ENCODE measurements around the gene KLHL36. TPM values are rescaled to one million over a fixed set of nuclear protein-coding genes. Genes with fewer than 3 reads are reported as not detected.

The KLHL36 gene
- polyA plus RNA-seq, 4 donors: 21.1 to 31.9 (median 24.8) TPM

DNA sequence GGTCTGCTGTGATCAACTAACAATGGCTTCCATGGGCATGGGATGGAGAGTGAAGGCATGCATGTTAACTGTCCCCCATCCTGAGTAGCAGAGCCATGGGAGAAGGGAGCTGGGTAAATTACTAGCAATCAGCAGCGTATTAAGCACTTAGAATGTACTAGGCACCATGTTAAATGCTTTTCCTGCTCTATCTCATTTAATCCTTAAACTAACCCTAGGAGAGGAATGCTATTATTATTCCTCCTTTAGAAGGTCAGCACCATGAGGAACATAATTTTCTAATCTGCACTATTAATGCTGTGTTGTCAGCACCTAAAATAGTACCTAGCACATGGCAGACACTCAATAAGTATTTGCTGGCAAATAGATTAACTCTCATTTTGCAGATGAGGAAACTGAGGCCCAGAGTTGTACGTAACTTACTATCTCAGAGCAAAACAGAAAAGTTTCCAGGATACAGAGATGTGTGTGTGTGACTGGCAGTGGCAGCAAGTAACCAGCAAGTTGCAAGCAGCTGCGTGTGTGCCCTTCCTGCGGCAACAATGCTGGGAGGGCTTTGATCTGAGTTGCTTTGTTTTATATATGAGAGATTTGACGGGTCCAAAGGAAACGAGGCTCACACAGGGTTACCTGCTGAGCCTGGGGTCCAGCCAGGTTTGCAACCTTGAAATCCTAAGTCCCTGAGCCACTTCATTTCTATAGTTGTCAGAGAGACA lies 6.5 kb upstream of the KLHL36 start:
- no peak for DNase-seq (ENCODE audit: low read depth in 4 of 4, low spot score in 3 of 4)

- DNase-seq (ENCODE audit: low read depth in 4 of 4, low spot score in 3 of 4): no peak
Observed at GRCh38 chr16:84643180-84643583, 5.1 kb upstream of the KLHL36 start.

- no peak for DNase-seq (ENCODE audit: low read depth in 4 of 4, low spot score in 3 of 4)
Observed at GRCh38 chr16:84643674-84644073, 4.6 kb upstream of the KLHL36 start.

- no peak for DNase-seq (ENCODE audit: low read depth in 4 of 4, low spot score in 3 of 4)
Observed at GRCh38 chr16:84648595-84649510, 542 bp downstream of the KLHL36 start.

DNA sequence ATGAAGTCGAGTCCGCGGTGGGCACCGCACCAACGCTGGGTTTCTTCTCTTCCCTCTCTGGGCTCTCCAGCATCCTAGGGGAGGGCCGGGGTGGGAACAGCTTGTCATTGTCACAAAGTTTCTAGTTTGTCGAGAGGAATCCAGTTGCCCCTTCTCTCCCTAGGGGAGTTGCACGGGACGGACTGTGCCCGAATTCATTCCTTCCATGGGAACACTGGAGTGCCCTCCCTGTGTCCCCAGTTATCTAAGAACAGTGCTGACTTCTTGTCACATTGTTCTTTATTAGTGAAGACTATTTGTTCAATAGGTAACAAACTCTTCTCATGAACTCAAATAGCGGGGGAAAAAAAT lies 1.2 kb downstream of the KLHL36 start:
- no peak for DNase-seq (ENCODE audit: low read depth in 4 of 4, low spot score in 3 of 4)

GRCh38 chr16:84650062-84650991 lies 2.0 kb downstream of the KLHL36 start:
- DNase-seq (ENCODE audit: low read depth in 4 of 4, low spot score in 3 of 4): no peak

GRCh38 chr16:84652566-84652965 lies 4.3 kb downstream of the KLHL36 start:
- no peak for DNase-seq (ENCODE audit: low read depth in 4 of 4, low spot score in 3 of 4)

DNA sequence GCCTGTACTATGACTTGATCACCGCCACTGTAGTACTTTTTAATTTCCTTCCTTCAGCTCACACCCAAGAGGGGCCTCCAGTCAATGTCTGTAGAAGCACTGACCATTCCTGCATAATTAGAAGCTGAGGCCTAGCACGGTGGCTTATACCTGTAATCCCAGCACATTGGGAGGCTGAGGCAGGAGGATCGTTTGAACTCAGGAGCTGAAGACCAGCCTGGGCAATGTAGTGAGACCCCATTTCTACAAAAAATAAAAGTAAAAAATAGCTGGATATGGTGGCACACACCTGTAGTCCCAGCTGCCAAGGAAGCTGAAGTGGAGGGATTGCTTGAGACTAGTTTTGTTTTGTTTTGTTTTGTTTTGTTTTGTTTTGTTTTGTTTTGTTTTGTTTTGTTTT lies 5.9 kb downstream of the KLHL36 start:
- DNase-seq (ENCODE audit: low read depth in 4 of 4, low spot score in 3 of 4): no peak

GRCh38 chr16:84654998-84655397 lies 6.7 kb downstream of the KLHL36 start:
- no peak for DNase-seq (ENCODE audit: low read depth in 4 of 4, low spot score in 3 of 4)

GRCh38 chr16:84656649-84657048 lies 8.3 kb downstream of the KLHL36 start:
- no peak for DNase-seq (ENCODE audit: low read depth in 4 of 4, low spot score in 3 of 4)

DNA sequence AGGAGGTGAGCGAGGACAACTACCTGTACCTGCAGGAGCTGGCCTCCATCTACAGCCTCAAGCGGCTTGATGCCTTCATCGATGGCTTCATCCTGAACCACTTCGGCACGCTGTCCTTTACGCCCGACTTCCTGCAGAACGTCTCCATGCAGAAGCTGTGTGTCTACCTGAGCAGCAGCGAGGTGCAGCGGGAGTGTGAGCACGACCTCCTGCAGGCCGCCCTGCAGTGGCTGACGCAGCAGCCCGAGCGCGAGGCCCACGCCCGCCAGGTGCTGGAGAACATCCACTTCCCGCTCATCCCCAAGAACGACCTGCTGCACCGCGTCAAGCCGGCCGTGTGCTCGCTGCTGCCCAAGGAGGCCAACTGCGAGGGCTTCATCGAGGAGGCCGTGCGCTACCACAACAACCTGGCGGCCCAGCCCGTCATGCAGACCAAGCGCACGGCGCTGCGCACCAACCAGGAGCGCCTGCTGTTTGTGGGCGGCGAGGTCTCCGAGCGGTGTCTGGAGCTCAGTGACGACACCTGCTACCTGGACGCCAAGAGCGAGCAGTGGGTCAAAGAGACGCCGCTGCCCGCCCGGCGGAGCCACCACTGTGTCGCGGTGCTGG lies 9.0 kb downstream of the KLHL36 start:
- DNase-seq (ENCODE audit: low read depth in 4 of 4, low spot score in 3 of 4): no peak

- DNase-seq (ENCODE audit: low read depth in 4 of 4, low spot score in 3 of 4): no peak
Observed at GRCh38 chr16:84658690-84659089, 10.4 kb downstream of the KLHL36 start.

DNA sequence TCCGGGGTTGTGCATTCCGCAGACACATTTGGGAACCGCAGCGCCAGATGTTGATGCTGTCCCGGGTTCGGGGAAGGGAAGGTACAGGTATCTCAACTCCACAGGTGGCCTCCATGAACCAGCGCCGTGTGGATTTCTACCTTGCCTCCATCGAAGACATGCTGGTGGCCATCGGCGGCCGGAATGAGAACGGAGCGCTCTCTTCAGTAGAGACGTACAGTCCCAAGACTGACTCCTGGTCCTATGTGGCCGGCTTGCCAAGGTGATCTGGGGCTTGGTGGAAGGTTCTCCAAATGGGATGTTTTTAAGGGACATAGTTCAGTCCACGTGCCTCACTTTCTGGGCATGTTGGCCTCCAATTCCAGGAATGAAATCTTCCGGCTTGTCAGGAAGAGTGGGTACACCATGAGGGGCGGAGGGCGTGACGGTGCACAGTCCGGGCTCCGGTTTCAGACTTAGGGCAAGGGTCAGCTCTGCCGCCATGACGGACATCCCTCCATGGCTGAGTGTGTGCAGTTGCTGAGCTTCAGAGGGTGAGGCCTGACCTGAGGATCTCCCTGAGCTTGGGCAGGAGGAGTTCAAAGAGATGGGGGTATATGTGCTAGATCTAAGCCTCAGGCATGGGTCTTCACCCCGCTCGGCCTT lies 11.5 kb downstream of the KLHL36 start:
- DNase-seq (ENCODE audit: low read depth in 4 of 4, low spot score in 3 of 4): no peak

GRCh38 chr16:84660973-84661372 lies 12.7 kb downstream of the KLHL36 start:
- no peak for DNase-seq (ENCODE audit: low read depth in 4 of 4, low spot score in 3 of 4)

DNA sequence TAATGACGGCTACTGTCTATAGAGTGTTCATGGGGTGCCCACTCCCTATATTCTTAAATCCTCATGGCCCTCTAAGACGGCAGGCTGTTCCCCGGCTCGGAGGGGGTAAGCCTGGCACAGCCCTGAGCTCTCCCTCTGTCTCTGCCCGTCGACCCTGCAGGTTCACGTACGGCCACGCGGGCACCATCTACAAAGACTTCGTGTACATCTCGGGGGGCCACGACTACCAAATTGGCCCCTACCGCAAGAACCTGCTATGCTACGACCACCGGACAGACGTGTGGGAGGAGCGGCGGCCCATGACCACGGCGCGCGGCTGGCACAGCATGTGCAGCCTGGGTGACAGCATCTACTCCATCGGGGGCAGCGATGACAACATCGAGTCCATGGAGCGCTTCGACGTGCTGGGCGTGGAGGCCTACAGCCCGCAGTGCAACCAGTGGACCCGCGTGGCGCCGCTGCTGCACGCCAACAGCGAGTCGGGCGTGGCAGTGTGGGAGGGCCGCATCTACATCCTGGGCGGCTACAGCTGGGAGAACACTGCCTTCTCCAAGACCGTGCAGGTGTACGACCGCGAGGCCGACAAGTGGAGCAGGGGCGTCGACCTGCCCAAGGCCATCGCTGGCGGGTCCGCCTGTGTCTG lies 13.2 kb downstream of the KLHL36 start:
- DNase-seq (ENCODE audit: low read depth in 4 of 4, low spot score in 3 of 4): no peak

DNA sequence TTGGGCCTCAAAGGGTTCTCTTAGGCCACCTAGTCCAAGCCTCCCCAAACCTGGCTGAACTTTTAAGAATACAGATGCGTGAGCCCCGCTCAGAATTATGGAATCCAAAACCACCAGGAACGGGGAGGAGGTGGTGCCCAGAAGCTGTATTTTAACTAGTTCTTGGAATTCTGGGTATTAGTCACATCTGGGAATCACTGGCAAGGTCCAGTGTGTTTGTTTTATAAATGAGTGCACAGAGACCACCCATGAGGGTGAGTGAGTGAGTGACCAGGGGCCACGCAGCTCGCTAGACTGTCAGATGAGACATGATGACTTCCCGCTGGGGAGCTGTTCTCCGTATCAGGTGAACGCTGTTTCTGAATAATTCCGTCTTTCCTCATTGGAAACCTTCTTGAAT lies 14.2 kb downstream of the KLHL36 start:
- no peak for DNase-seq (ENCODE audit: low read depth in 4 of 4, low spot score in 3 of 4)

DNA sequence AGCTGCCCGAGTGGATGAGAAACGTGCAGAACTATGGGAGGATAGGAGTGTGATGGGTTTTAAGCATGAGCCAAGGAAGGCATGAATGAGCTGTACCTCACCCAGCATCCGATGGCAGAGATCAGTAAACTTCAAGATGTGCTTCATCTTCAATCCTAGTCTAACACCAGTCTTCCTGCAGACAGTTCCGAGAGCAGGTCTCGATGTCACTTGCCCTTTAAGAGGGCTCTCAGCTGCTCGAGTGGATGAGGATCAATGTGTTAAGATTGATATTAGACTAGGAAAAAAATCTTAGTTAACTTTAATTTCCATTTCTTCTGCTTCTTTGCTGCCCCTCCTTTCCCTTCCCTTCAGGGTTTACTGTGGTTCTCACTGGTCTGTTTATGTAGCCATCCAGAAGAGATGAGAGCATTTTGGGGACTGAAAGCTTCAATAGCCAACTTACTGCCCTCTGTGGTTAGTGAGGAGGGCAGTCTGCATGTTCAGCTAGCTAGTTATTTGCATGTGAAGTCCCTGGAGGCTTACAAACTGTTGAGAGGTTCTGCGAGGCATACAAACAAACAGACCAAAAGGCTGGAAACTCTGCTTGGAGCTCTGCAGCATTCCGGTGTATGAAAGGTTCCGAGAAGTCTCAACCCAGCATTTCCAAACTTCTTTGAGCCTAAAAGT lies 15.3 kb downstream of the KLHL36 start:
- DNase-seq (ENCODE audit: low read depth in 4 of 4, low spot score in 3 of 4): no peak

- no peak for DNase-seq (ENCODE audit: low read depth in 4 of 4, low spot score in 3 of 4)
Observed at GRCh38 chr16:84665359-84665758, 17.0 kb downstream of the KLHL36 start.

DNA sequence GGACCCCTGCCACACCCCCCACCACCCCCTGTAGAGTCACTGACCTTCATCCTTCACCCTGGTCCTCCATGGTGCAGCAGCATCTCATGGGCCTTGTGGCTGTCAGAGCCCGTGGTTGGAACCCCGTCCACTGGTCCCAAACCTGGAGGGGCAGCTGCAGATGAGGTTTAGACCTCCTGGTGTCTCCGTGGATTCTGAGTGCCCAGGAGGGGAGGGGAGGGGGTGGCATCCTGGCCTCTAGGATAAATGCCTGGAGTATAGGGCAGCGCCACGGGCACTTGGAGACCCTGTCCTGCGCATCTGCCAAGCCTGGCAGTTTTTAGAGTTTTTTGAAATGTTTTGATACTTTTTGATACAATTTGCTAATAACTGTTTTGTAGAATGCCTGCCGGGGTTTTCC lies 17.5 kb downstream of the KLHL36 start:
- no peak for DNase-seq (ENCODE audit: low read depth in 4 of 4, low spot score in 3 of 4)

Data from left renal pelvis (tissue), 4 donors.